Bronchial epithelial cell (primary cell): ENCODE results near the gene RCN1. TPM values are rescaled to one million over a fixed set of nuclear protein-coding genes. Genes with fewer than 3 reads are reported as not detected.

Source experiments
- DNase-seq: peaks from one replicate; pipeline ENCODE4 v3.0.0-alpha.2; 2010; ENCODE audit warnings: low read depth
- FAIRE-seq: peaks from 2 replicates; lab custom pipeline; 2011; peaks lifted over from hg19 to GRCh38; lab: Jason Lieb, UNC
- H3K27me3 ChIP-seq: 2 replicates; pipeline ENCODE4 v1.5.1; 2011; ENCODE audit warnings: low read length; ENCODE audit not compliant: control insufficient read depth, insufficient read depth
- H3K36me3 ChIP-seq: 2 replicates; pipeline ENCODE4 v1.5.1; 2011; ENCODE audit warnings: low read length; ENCODE audit not compliant: control insufficient read depth, insufficient read depth
- H3K4me3 ChIP-seq: 2 replicates; pipeline ENCODE4 v1.5.1; 2011; ENCODE audit warnings: mild to moderate bottlenecking, low read depth, low read length, control low read depth
- total RNA-seq: library from RNA; depleted of rRNA; stranded (reverse); fragments of >200 nt; gene quantifications from 2 replicates; pipeline ENCODE4 v1.2.1, GENCODE V29; 2014
- TF ChIP-seq, protein P1 (sequence below): IDR thresholded peaks from 2 replicates; pipeline ENCODE4 v1.5.1; 2011; ENCODE audit warnings: mild to moderate bottlenecking, moderate library complexity, low read length, control low read depth, inconsistent platforms; ENCODE audit not compliant: insufficient read depth, severe bottlenecking

RCN1 gene
- total RNA-seq, 1 donor from 2014 or later = 113 TPM

DNA sequence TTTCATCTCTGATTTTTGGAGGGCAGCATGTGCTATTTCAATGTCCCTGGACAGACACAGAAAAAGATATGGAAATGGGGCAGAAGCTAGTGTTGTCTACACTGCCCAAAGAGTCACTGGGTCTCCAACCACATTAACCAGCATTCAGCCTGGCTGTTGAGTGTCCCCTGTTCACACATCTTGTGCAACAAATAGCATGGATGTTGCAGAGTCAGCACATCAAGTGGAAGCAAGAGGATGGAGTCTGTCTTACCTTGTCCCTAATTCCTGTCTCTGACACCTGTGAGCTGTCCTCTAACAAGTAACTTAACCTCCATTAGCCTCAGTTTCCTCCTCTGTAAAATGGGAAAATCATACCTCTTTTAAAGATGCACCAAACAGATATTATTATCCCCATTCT, 60.2 kb downstream of the RCN1 start:
- Histone ChIP-seq H3K27me3 (peaks cover 1% of the 10 kb centered on the region), H3K4me3 (no peak overlapping the region), H3K36me3 (no peaks in the 10 kb centered on the region)
- DNase-seq (no peak), FAIRE-seq (no peak)
- TF ChIP-seq, protein P1, sequence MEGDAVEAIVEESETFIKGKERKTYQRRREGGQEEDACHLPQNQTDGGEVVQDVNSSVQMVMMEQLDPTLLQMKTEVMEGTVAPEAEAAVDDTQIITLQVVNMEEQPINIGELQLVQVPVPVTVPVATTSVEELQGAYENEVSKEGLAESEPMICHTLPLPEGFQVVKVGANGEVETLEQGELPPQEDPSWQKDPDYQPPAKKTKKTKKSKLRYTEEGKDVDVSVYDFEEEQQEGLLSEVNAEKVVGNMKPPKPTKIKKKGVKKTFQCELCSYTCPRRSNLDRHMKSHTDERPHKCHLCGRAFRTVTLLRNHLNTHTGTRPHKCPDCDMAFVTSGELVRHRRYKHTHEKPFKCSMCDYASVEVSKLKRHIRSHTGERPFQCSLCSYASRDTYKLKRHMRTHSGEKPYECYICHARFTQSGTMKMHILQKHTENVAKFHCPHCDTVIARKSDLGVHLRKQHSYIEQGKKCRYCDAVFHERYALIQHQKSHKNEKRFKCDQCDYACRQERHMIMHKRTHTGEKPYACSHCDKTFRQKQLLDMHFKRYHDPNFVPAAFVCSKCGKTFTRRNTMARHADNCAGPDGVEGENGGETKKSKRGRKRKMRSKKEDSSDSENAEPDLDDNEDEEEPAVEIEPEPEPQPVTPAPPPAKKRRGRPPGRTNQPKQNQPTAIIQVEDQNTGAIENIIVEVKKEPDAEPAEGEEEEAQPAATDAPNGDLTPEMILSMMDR = no peak

DNA sequence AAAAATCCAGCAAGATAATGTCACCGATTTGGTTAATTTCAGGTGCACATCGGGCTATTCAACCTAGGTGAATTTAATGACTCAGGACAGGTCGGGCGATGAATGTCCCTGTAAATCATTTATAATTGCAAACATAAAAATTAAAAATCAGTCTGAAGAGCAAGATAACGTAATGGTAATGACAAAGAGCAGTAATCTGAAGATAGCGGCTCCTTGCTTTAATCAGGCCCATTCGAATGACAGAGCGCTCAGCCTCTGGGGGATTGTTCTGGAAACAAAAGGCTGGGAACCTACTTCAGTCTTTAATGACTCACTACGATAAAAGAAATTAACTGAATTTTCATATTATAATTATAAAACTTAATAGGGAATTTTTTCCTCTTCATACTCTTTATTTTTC, 61.3 kb downstream of the RCN1 start:
- H3K27me3 ChIP-seq = peaks cover 1% of the 10 kb centered on the region
- H3K36me3 ChIP-seq = no peaks in the 10 kb centered on the region
- TF ChIP-seq, protein P1 = no peak
- DNase-seq = no peak
- FAIRE-seq = no peak
- no peak overlapping the region for H3K4me3 ChIP-seq

DNA sequence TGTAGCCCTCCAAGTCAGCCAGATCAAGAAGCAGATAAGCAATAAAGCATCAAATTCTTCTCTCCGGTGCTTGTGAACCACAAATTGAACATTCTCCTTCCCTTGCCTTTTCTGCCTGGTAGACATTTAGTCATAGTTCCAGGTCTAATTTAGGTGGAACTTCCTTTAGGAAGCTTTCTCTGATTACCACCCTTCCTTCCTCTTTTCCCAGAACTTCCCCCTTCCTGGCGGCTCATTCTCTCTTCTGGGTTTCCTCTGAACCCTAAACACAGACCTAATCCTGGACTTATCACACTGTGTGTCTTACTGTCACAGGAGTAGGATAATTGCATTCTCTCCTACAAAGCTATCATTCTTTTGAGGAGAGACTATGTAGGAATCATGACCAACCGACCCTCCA, 61.9 kb downstream of the RCN1 start:
- H3K27me3 ChIP-seq = peaks cover 1% of the 10 kb centered on the region
- FAIRE-seq = no peak
- TF ChIP-seq, protein P1 = no peak
- no peak overlapping the region for H3K4me3 ChIP-seq
- DNase-seq = no peak
- H3K36me3 ChIP-seq = no peaks in the 10 kb centered on the region

DNA sequence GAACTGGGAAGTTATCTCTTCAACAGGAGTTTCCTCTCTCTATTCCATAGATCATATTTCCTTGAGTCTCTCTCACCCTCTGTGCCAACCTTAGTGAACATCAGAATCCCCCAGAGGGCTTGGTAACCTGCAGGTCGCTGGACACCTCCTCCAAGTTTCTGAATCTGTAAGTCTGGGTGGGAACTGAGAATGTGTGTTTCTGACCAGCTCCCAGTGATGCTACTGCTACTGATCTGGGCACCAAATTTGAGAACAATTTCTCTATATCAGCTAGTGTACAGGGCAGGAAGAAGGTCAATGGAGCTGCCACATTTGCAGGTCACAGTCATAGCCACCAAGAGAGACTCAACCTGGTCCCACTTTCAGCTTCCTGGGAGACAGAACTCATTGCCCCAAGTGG, 62.9 kb downstream of the RCN1 start:
- FAIRE-seq (no peak), DNase-seq (no peak)
- TF ChIP-seq, protein P1 = no peak
- Histone ChIP-seq H3K27me3 (peaks cover 1% of the 10 kb centered on the region), H3K36me3 (no peaks in the 10 kb centered on the region), H3K4me3 (no peak overlapping the region)

DNA sequence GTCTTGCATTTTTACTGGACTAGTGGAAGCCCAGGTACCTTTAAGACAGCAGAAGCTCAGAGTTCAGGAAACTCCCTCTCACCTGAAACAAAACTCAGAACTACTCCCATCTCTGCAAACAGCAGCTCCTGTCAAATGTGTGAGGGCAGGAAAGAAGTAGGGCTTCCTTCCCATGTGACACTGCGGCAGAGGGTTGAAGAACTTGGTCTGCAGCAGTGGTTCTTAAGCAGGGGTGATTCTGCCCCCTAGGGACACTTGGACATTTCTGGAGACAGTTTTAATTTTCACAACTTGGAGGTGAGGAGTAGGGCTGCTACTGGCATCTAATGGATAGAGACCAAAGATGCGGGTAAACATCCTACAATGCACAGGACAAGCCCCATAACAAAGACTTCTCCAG, 63.4 kb downstream of the RCN1 start:
- TF ChIP-seq, protein P1 = peak; percentile 20
- Histone ChIP-seq H3K4me3 (no peak overlapping the region), H3K36me3 (no peaks in the 10 kb centered on the region), H3K27me3 (peaks cover 1% of the 10 kb centered on the region)
- peak; percentile 30 for DNase-seq
- FAIRE-seq = no peak
